Loucy (cell line): ENCODE results near the gene TAS1R1.

Experiments used
- H2AFZ ChIP-seq: fragments of 200-600 bp; sonication (generic); 2 replicates; pipeline ENCODE4 v1.6.0; 2016; ENCODE audit warnings: antibody characterized with exemption, mild to moderate bottlenecking, low read length, moderate library complexity
- H3F3A ChIP-seq: fragments of 200-600 bp; 2 replicates; pipeline ENCODE4 v1.6.0; 2016; ENCODE audit warnings: antibody characterized with exemption, low read depth, mild to moderate bottlenecking
- H3K27me3 ChIP-seq: fragments of 200-600 bp; sonication (generic); 2 replicates; pipeline ENCODE4 v1.6.1; 2014; ENCODE audit warnings: low read length, mild to moderate bottlenecking; ENCODE audit not compliant: insufficient read depth, poor library complexity, severe bottlenecking
- H3K36me3 ChIP-seq: fragments of 200-600 bp; sonication (generic); 2 replicates; pipeline ENCODE4 v1.6.1; 2016; ENCODE audit warnings: low read length; ENCODE audit not compliant: insufficient read depth
- H3K4me1 ChIP-seq: fragments of 200-600 bp; sonication (generic); 2 replicates; pipeline ENCODE4 v1.5.1; 2014; ENCODE audit warnings: low read length, mild to moderate bottlenecking; ENCODE audit not compliant: insufficient read depth, poor library complexity, severe bottlenecking
- H3K4me2 ChIP-seq: fragments of 200-600 bp; sonication (generic); 2 replicates; pipeline ENCODE4 v1.6.0; 2014; ENCODE audit warnings: antibody characterized with exemption, low read length, low read depth, mild to moderate bottlenecking; ENCODE audit not compliant: poor library complexity, severe bottlenecking
- H3K4me3 ChIP-seq: fragments of 200-600 bp; sonication (generic); 2 replicates; pipeline ENCODE4 v1.5.1; 2014; ENCODE audit warnings: low read length, mild to moderate bottlenecking, mixed read lengths; ENCODE audit not compliant: poor library complexity, severe bottlenecking
- H3K79me2 ChIP-seq: fragments of 200-600 bp; sonication (generic); 2 replicates; pipeline ENCODE4 v1.6.1; 2014; ENCODE audit warnings: low read length; ENCODE audit not compliant: insufficient read depth
- H3K9ac ChIP-seq: fragments of 200-600 bp; sonication (generic); 2 replicates; pipeline ENCODE4 v1.6.0; 2014; ENCODE audit warnings: mild to moderate bottlenecking, low read depth, low read length, moderate library complexity; ENCODE audit not compliant: poor library complexity, severe bottlenecking
- H3K9me2 ChIP-seq: fragments of 200-600 bp; sonication (generic); replicated peaks from 2 replicates; pipeline ENCODE4 v1.6.1; 2016; ENCODE audit warnings: low read depth, low read length, mixed read lengths
- H3K9me3 ChIP-seq: fragments of 200-600 bp; sonication (generic); 2 replicates; pipeline ENCODE4 v1.6.1; 2014; ENCODE audit warnings: mild to moderate bottlenecking, antibody characterized with exemption, low read length, low read depth; ENCODE audit not compliant: insufficient read depth
- H4K20me1 ChIP-seq: fragments of 200-600 bp; sonication (generic); 2 replicates; pipeline ENCODE4 v1.6.0; 2014; ENCODE audit warnings: antibody characterized with exemption, low read length, mild to moderate bottlenecking; ENCODE audit not compliant: insufficient read depth, poor library complexity, severe bottlenecking
- CTCF ChIP-seq: fragments of 200-600 bp; sonication (generic); conservative IDR thresholded peaks from 2 replicates; pipeline ENCODE4 v1.5.1; 2014; ENCODE audit warnings: mild to moderate bottlenecking, antibody characterized with exemption, low read length
- EZH2phosphoT487 ChIP-seq: fragments of 200-600 bp; IDR thresholded peaks from 2 replicates; pipeline ENCODE4 v1.6.1; 2018; ENCODE audit warnings: antibody characterized with exemption, mild to moderate bottlenecking, moderate library complexity, borderline replicate concordance

Gene TAS1R1

GRCh38 chr1:6554907-6555778 lies at the start of gene TAS1R1:
TAS1R1 (plus strand) TSS chr1:6555307; CDS start chr1:6555374, 67 bp downstream.
- peak within 1 kb of the TSS; percentile 100 for H3K4me3 ChIP-seq
- H3K4me2 ChIP-seq: peak within 1 kb of the TSS; percentile 88
- peaks cover 5% of the 10 kb centered on the region for H3K27me3 ChIP-seq
- H3F3A ChIP-seq: no peaks in the 10 kb centered on the region
- no peaks in the 10 kb centered on the region for H3K9me3 ChIP-seq
- TF ChIP-seq CTCF (no peak), EZH2phosphoT487 (no peak)
- peaks cover 34% of the 10 kb centered on the region for H3K79me2 ChIP-seq
- H3K9ac ChIP-seq: peak within 1 kb of the TSS; percentile 95
- peaks cover 12% of the 10 kb centered on the region for H4K20me1 ChIP-seq
- peak within 1 kb of the TSS; percentile 90 for H2AFZ ChIP-seq
- H3K4me1 ChIP-seq: peaks cover 15% of the 10 kb centered on the region
- no peaks in the 10 kb centered on the region for H3K9me2 ChIP-seq
- H3K36me3 ChIP-seq: peaks cover 3% of the 10 kb centered on the region; the same call in 1 of the 2 replicates

- no peaks in the 10 kb centered on the region for H3F3A ChIP-seq
- no peak overlapping the region for H3K9ac ChIP-seq
- H3K4me2 ChIP-seq: no peak overlapping the region
- H4K20me1 ChIP-seq: no peaks in the 10 kb centered on the region
- no peaks in the 10 kb centered on the region for H3K79me2 ChIP-seq
- no peaks in the 10 kb centered on the region for H3K4me1 ChIP-seq
- H3K27me3 ChIP-seq: no peaks in the 10 kb centered on the region
- no peaks in the 10 kb centered on the region for H3K36me3 ChIP-seq
- H3K9me2 ChIP-seq: no peaks in the 10 kb centered on the region
- H3K4me3 ChIP-seq: no peak overlapping the region
- H3K9me3 ChIP-seq: no peaks in the 10 kb centered on the region
- TF ChIP-seq CTCF (no peak), EZH2phosphoT487 (no peak)
- no peak overlapping the region for H2AFZ ChIP-seq
Observed at GRCh38 chr1:6505367-6506209, 49.5 kb upstream of the TAS1R1 start.

DNA sequence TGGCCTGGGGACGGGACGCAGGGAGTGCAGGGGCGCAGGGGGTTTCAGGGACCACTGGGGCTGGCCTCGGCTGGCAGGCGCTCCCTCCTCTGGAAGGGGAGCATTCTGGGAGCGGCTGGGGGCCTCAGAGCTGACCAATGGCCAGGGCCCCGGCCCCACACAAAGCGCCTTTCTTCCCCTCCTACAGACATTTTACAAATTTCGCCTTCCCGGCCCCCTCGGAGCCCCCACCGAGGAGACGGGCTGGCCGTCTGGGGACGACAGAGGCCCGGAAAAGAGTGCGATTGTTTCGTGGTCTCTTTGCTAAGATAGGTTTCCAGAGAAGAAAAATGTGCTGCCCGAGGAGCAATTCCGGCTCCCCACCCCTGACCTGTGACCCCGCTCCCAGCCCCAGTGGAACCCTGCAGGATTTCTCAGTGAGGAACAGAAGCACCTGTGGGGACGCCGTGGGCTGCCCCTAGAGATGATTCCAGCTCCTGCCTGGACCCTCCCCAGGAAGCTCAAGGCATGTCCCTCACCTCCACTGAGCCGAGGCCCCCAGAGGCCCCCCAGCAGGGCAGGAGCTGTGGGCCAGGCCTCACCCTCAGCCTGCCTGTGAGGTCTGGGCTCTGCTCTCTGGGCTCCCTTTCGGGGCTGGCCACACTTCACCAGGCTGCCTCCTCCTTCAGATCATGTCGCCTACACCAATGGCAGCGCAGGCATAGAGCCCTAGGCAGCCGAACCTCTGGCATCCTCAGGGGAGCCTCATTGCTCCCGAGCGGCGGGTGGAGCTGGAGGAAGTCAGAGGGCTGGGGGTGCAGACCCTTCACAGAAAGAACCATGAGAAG lies 48.7 kb upstream of the TAS1R1 start:
- Histone ChIP-seq H3K4me1 (no peaks in the 10 kb centered on the region), H3K79me2 (no peaks in the 10 kb centered on the region), H3F3A (no peaks in the 10 kb centered on the region), H3K4me3 (no peak overlapping the region), H4K20me1 (no peaks in the 10 kb centered on the region), H3K4me2 (no peak overlapping the region), H3K9me2 (no peaks in the 10 kb centered on the region), H2AFZ (no peak overlapping the region), H3K9me3 (no peaks in the 10 kb centered on the region), H3K27me3 (no peaks in the 10 kb centered on the region), H3K9ac (no peak overlapping the region), H3K36me3 (no peaks in the 10 kb centered on the region)
- TF ChIP-seq EZH2phosphoT487 (no peak), CTCF (no peak)
